ENCODE results near the gene TXLNG.
"Not testable (repeated sequence)": the region's sequence is repeated elsewhere in the genome, so short reads cannot be mapped to it uniquely, and the experiment has no call there.

The TXLNG gene

GRCh38 chrX:16786139-16786790 is at the start of gene TXLNG:
TXLNG (plus strand) TSS chrX:16786466; CDS start chrX:16786488, 22 bp downstream.
- peak; percentile 98 for DNase-seq (ENCODE audit: low read depth)

GRCh38 chrX:16737024-16737423 is 49.2 kb upstream of the TXLNG start:
- DNase-seq (ENCODE audit: low read depth): no peak

- DNase-seq (ENCODE audit: low read depth): no peak
Observed at GRCh38 chrX:16739574-16739973, 46.7 kb upstream of the TXLNG start.

GRCh38 chrX:16743604-16744325 is 42.5 kb upstream of the TXLNG start:
- no peak for DNase-seq (ENCODE audit: low read depth)

GRCh38 chrX:16745102-16745501 is 41.2 kb upstream of the TXLNG start:
- DNase-seq (ENCODE audit: low read depth): no peak

GRCh38 chrX:16745659-16746058 is 40.6 kb upstream of the TXLNG start:
- no peak for DNase-seq (ENCODE audit: low read depth)

- DNase-seq (ENCODE audit: low read depth): no peak
Observed at GRCh38 chrX:16748425-16748824, 37.8 kb upstream of the TXLNG start.

GRCh38 chrX:16750136-16750535 is 36.1 kb upstream of the TXLNG start:
- no peak for DNase-seq (ENCODE audit: low read depth)

GRCh38 chrX:16754019-16754418 is 32.2 kb upstream of the TXLNG start:
- DNase-seq (ENCODE audit: low read depth): no peak

- DNase-seq (ENCODE audit: low read depth): no peak
Observed at GRCh38 chrX:16756724-16757123, 29.5 kb upstream of the TXLNG start.

GRCh38 chrX:16761500-16761899 is 24.8 kb upstream of the TXLNG start:
- not testable (repeated sequence) for DNase-seq (ENCODE audit: low read depth)

GRCh38 chrX:16762579-16762978 is 23.7 kb upstream of the TXLNG start:
- no peak for DNase-seq (ENCODE audit: low read depth)

GRCh38 chrX:16765594-16765993 is 20.7 kb upstream of the TXLNG start:
- no peak for DNase-seq (ENCODE audit: low read depth)

- DNase-seq (ENCODE audit: low read depth): no peak
Observed at GRCh38 chrX:16770970-16771482, 15.2 kb upstream of the TXLNG start.

- no peak for DNase-seq (ENCODE audit: low read depth)
Observed at GRCh38 chrX:16771483-16772398, 14.5 kb upstream of the TXLNG start.

GRCh38 chrX:16772460-16772859 is 13.8 kb upstream of the TXLNG start:
- DNase-seq (ENCODE audit: low read depth): no peak

- DNase-seq (ENCODE audit: low read depth): no peak
Observed at GRCh38 chrX:16774746-16775145, 11.5 kb upstream of the TXLNG start.

GRCh38 chrX:16778545-16778944 is 7.7 kb upstream of the TXLNG start:
- no peak for DNase-seq (ENCODE audit: low read depth)

GRCh38 chrX:16778993-16779392 is 7.3 kb upstream of the TXLNG start:
- DNase-seq (ENCODE audit: low read depth): no peak

GRCh38 chrX:16779815-16780214 is 6.5 kb upstream of the TXLNG start:
- DNase-seq (ENCODE audit: low read depth): not testable (repeated sequence)

- no peak for DNase-seq (ENCODE audit: low read depth)
Observed at GRCh38 chrX:16783452-16783851, 2.8 kb upstream of the TXLNG start.

- DNase-seq (ENCODE audit: low read depth): not testable (repeated sequence)
Observed at GRCh38 chrX:16784440-16784839, 1.8 kb upstream of the TXLNG start.

All from activated gamma-delta T cell treated with anti-CD3 and anti-CD28 coated beads, Interleukin-2, amount 50 U/mL, for 16 hours (primary cell).